ENCODE results near the gene CALD1.
A peak's percentile ranks its signal among the peaks of the same experiment; 100 is the strongest.

The CALD1 gene

GRCh38 chr7:134835463-134835823, 56.0 kb downstream of the CALD1 start:
- DNase-seq (ENCODE audit: low read depth), result no peak
- TF ChIP-seq CTCF (IDR thresholded peaks at IDR 0.05; ENCODE audit: control insufficient read depth, insufficient read depth, low read depth, low read length, missing control alignments), result no peak
- no peak overlapping the region for H3K4me3 ChIP-seq (ENCODE audit: control insufficient read depth, low read depth, low read length)

GRCh38 chr7:134836447-134836846, 57.0 kb downstream of the CALD1 start:
- H3K4me3 ChIP-seq (ENCODE audit: control insufficient read depth, low read depth, low read length), result no peak overlapping the region
- DNase-seq (ENCODE audit: low read depth), result peak; percentile 88
- TF ChIP-seq CTCF (IDR thresholded peaks at IDR 0.05; ENCODE audit: control insufficient read depth, insufficient read depth, low read depth, low read length, missing control alignments), result no peak

- TF ChIP-seq CTCF (IDR thresholded peaks at IDR 0.05; ENCODE audit: control insufficient read depth, insufficient read depth, low read depth, low read length, missing control alignments), result no peak
- no peak overlapping the region for H3K4me3 ChIP-seq (ENCODE audit: control insufficient read depth, low read depth, low read length)
- DNase-seq (ENCODE audit: low read depth), result no peak
Measured at GRCh38 chr7:134839298-134839697, 59.9 kb downstream of the CALD1 start.

- TF ChIP-seq CTCF (IDR thresholded peaks at IDR 0.05; ENCODE audit: control insufficient read depth, insufficient read depth, low read depth, low read length, missing control alignments), result no peak
- no peak for DNase-seq (ENCODE audit: low read depth)
- H3K4me3 ChIP-seq (ENCODE audit: control insufficient read depth, low read depth, low read length), result no peak overlapping the region
Measured at GRCh38 chr7:134842062-134842461, 62.6 kb downstream of the CALD1 start.

- DNase-seq (ENCODE audit: low read depth), result no peak
- TF ChIP-seq CTCF (IDR thresholded peaks at IDR 0.05; ENCODE audit: control insufficient read depth, insufficient read depth, low read depth, low read length, missing control alignments), result no peak
- H3K4me3 ChIP-seq (ENCODE audit: control insufficient read depth, low read depth, low read length), result no peak overlapping the region
Measured at GRCh38 chr7:134842886-134843430, 63.5 kb downstream of the CALD1 start.

- H3K4me3 ChIP-seq (ENCODE audit: control insufficient read depth, low read depth, low read length), result no peak overlapping the region
- DNase-seq (ENCODE audit: low read depth), result no peak
- TF ChIP-seq CTCF (IDR thresholded peaks at IDR 0.05; ENCODE audit: control insufficient read depth, insufficient read depth, low read depth, low read length, missing control alignments), result no peak
Measured at GRCh38 chr7:134844200-134844599, 64.8 kb downstream of the CALD1 start.

- DNase-seq (ENCODE audit: low read depth), result no peak
- no peak overlapping the region for H3K4me3 ChIP-seq (ENCODE audit: control insufficient read depth, low read depth, low read length)
- TF ChIP-seq CTCF (IDR thresholded peaks at IDR 0.05; ENCODE audit: control insufficient read depth, insufficient read depth, low read depth, low read length, missing control alignments), result peak; percentile 30
Measured at GRCh38 chr7:134845461-134845860, 66.0 kb downstream of the CALD1 start.
